H9 (cell line): Measurements from ENCODE around the gene AP1S3. TPM values are rescaled to one million over a fixed set of nuclear protein-coding genes. Genes with fewer than 3 reads are reported as not detected.

Source experiments
- DNase-seq: peaks from one replicate; pipeline ENCODE4 v3.0.0-alpha.2; 2017
- H2AFZ ChIP-seq: one replicate; pipeline ENCODE4 v1.6.1; 2013; ENCODE audit warnings: mild to moderate bottlenecking, low read length, control low read depth, moderate library complexity
- H2AK5ac ChIP-seq: 2 replicates; pipeline ENCODE4 v1.6.1; 2013; ENCODE audit warnings: low read length, control low read depth, mixed read lengths; ENCODE audit not compliant: insufficient read length
- H2BK120ac ChIP-seq: one replicate; pipeline ENCODE4 v1.6.1; 2013; ENCODE audit warnings: low read depth, mild to moderate bottlenecking, low read length, control low read depth, inconsistent platforms; ENCODE audit not compliant: poor library complexity, severe bottlenecking
- H2BK12ac ChIP-seq: 2 replicates; pipeline ENCODE4 v1.6.1; 2013; ENCODE audit warnings: low read length, control low read depth, mixed read lengths, low read depth; ENCODE audit not compliant: insufficient read length
- H2BK15ac ChIP-seq: 2 replicates; pipeline ENCODE4 v1.6.1; 2013; ENCODE audit warnings: low read depth, low read length, control low read depth
- H2BK20ac ChIP-seq: one replicate; pipeline ENCODE4 v1.6.1; 2013; ENCODE audit warnings: low read depth, mild to moderate bottlenecking, low read length, control low read depth, inconsistent platforms; ENCODE audit not compliant: poor library complexity, severe bottlenecking
- H2BK5ac ChIP-seq: 2 replicates; pipeline ENCODE4 v1.6.1; 2013; ENCODE audit warnings: low read length, control low read depth, mixed read lengths; ENCODE audit not compliant: insufficient read length
- H3K14ac ChIP-seq: 2 replicates; pipeline ENCODE4 v1.6.1; 2013; ENCODE audit warnings: low read length, control low read depth; ENCODE audit not compliant: insufficient read depth
- H3K18ac ChIP-seq: 2 replicates; pipeline ENCODE4 v1.6.1; 2013; ENCODE audit warnings: low read depth, mild to moderate bottlenecking, mixed read lengths, low read length, control low read depth; ENCODE audit not compliant: insufficient read length
- H3K23ac ChIP-seq: 2 replicates; pipeline ENCODE4 v1.6.1; 2013; ENCODE audit warnings: low read length, control low read depth, mixed read lengths, low read depth; ENCODE audit not compliant: insufficient read length
- H3K23me2 ChIP-seq: 2 replicates; pipeline ENCODE4 v1.6.1; 2013; ENCODE audit warnings: low read depth, mild to moderate bottlenecking, mixed read lengths, low read length, control low read depth; ENCODE audit not compliant: insufficient read length, poor library complexity, severe bottlenecking
- H3K27ac ChIP-seq: 2 replicates; pipeline ENCODE4 v1.5.1; 2013; ENCODE audit warnings: low read length, control low read depth, mixed read lengths, low read depth; ENCODE audit not compliant: insufficient read length
- H3K27me3 ChIP-seq: 2 replicates; pipeline ENCODE4 v1.6.1; 2013; ENCODE audit warnings: low read length, control low read depth, inconsistent platforms; ENCODE audit not compliant: insufficient read depth
- H3K4ac ChIP-seq: 2 replicates; pipeline ENCODE4 v1.6.1; 2013; ENCODE audit warnings: low read depth, mild to moderate bottlenecking, control low read depth, inconsistent platforms, low read length, moderate library complexity
- H3K4me1 ChIP-seq: 2 replicates; pipeline ENCODE4 v1.6.1; 2013; ENCODE audit warnings: low read length, control low read depth, inconsistent platforms; ENCODE audit not compliant: insufficient read depth
- H3K4me2 ChIP-seq: 2 replicates; pipeline ENCODE4 v1.6.1; 2013; ENCODE audit warnings: low read length, control low read depth, mixed read lengths; ENCODE audit not compliant: insufficient read length, insufficient read depth
- H3K56ac ChIP-seq: 2 replicates; pipeline ENCODE4 v1.6.1; 2013; ENCODE audit warnings: low read depth, mild to moderate bottlenecking, mixed read lengths, low read length, control low read depth; ENCODE audit not compliant: insufficient read length
- H3K79me1 ChIP-seq: 2 replicates; pipeline ENCODE4 v1.6.1; 2013; ENCODE audit warnings: low read depth, mild to moderate bottlenecking, moderate library complexity, low read length, control low read depth, inconsistent platforms; ENCODE audit not compliant: insufficient read depth, poor library complexity, severe bottlenecking
- H3K79me2 ChIP-seq: 2 replicates; pipeline ENCODE4 v1.6.1; 2013; ENCODE audit warnings: low read length, control low read depth, inconsistent platforms; ENCODE audit not compliant: insufficient read depth
- H3K9ac ChIP-seq: 2 replicates; pipeline ENCODE4 v1.6.1; 2013; ENCODE audit warnings: low read length, control low read depth, mixed read lengths; ENCODE audit not compliant: insufficient read length; ENCODE audit errors: extremely low read depth
- H3K9me3 ChIP-seq: one replicate; pipeline ENCODE4 v1.6.1; 2013; ENCODE audit warnings: low read depth, low read length, inconsistent platforms; ENCODE audit not compliant: control insufficient read depth
- H3T11ph ChIP-seq: one replicate; pipeline ENCODE4 v1.6.1; 2013; ENCODE audit warnings: mild to moderate bottlenecking, low read length, control low read depth, inconsistent platforms
- H4K20me1 ChIP-seq: one replicate; pipeline ENCODE4 v1.6.1; 2013; ENCODE audit not compliant: control insufficient read depth, insufficient read length, insufficient read depth
- H4K5ac ChIP-seq: 2 replicates; pipeline ENCODE4 v1.6.1; 2013; ENCODE audit warnings: low read depth, mild to moderate bottlenecking, mixed read lengths, low read length, control low read depth; ENCODE audit not compliant: insufficient read length
- H4K8ac ChIP-seq: replicated peaks from 2 replicates; pipeline ENCODE4 v1.6.1; 2013; ENCODE audit warnings: low read length, control low read depth, mixed read lengths, low read depth; ENCODE audit not compliant: insufficient read length
- H4K91ac ChIP-seq: 2 replicates; pipeline ENCODE4 v1.6.1; 2013; ENCODE audit warnings: low read depth, mild to moderate bottlenecking, moderate library complexity, mixed read lengths, low read length, control low read depth; ENCODE audit not compliant: insufficient read length
- H3K27ac Mint-ChIP-seq, 3 experiments: 2 replicates in 2 of 3; 3 replicates in 1 of 3; pipeline ENCODE4 v1.8.0; 2020 to 2021; ENCODE audit warnings: mixed read lengths in 3 of 3, mild to moderate bottlenecking in 1 of 3, moderate library complexity in 1 of 3
- H3K27me3 Mint-ChIP-seq: 2 replicates; pipeline ENCODE4 v1.8.0; 2021; ENCODE audit warnings: low read depth, mild to moderate bottlenecking, moderate library complexity, mixed read lengths
- H3K36me3 Mint-ChIP-seq, 3 experiments: 2 replicates in 2 of 3; 3 replicates in 1 of 3; pipeline ENCODE4 v1.8.0; 2020 to 2021; ENCODE audit warnings: low read depth in 3 of 3, mixed read lengths in 3 of 3; ENCODE audit not compliant: insufficient read depth in 1 of 3
- H3K4me1 Mint-ChIP-seq, 2 experiments: 2 replicates each; pipeline ENCODE4 v1.8.0; 2020; ENCODE audit warnings: mixed read lengths in 2 of 2
- H3K4me3 Mint-ChIP-seq, 2 experiments: 2 replicates in 1 of 2; 3 replicates in 1 of 2; pipeline ENCODE4 v1.8.0; 2020 to 2021; ENCODE audit warnings: mild to moderate bottlenecking in 2 of 2, mixed read lengths in 2 of 2, moderate library complexity in 1 of 2
- H3K9me3 Mint-ChIP-seq, 2 experiments: 2 replicates in 1 of 2; 3 replicates in 1 of 2; pipeline ENCODE4 v1.8.0; 2020; ENCODE audit warnings: mild to moderate bottlenecking in 2 of 2, mixed read lengths in 2 of 2, moderate library complexity in 1 of 2
- CTCF ChIP-seq: fragments of 200-600 bp; sonication (generic); conservative IDR thresholded peaks from 3 replicates; pipeline ENCODE4 v1.8.0; 2021; ENCODE audit warnings: antibody characterized with exemption, mild to moderate bottlenecking
- WGBS: extraction: QIAGEN DNeasy Blood & Tissue Kit; methylation state at CpG from one replicate; pipeline ENCODE4 v1.1.7; 2013; ENCODE audit warnings: missing lambda C conversion rate, low lambda C conversion rate, mixed read lengths; ENCODE audit not compliant: insufficient read length; ENCODE audit errors: extremely low coverage; 5-methylcytosine and 5-hydroxymethylcytosine counted together
- total RNA-seq: library from RNA; stranded (reverse); gene quantifications from 2 replicates; pipeline ENCODE4 v1.2.1, GENCODE V29; 2021

Gene AP1S3
- total RNA-seq, 1 experiment from 2014 or later: 8.7 TPM

DNA sequence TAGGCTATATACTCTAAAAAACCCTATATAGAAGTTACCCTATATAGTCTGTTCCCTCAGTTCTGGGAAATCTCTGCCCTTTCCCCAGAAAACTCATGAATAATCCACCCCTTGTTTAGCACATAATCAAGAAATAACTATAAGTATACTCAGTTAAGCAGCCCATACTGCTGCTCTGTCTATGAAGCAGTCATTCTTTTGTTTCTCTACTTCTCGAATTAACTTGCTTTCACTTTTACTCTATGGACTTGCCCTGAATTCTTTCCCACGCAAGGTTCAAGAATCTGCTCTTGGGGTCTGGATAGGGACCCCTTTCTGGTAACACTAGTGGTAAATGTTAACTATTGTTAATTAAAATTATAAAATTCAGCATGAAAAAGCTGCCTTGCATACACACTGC is 17.4 kb upstream of the AP1S3 start:
- Histone ChIP-seq H3K18ac (no peak overlapping the region), H4K8ac (no peak overlapping the region), H3K9ac (no peak overlapping the region), H2AK5ac (no peak overlapping the region), H3K9me3 (peaks cover 2% of the 10 kb centered on the region), H3K79me2 (no peaks in the 10 kb centered on the region), H2BK12ac (no peak overlapping the region), H2BK120ac (no peak overlapping the region), H3T11ph (no peak overlapping the region), H3K14ac (no peak overlapping the region), H2BK15ac (no peak overlapping the region), H3K23ac (no peak overlapping the region), H2AFZ (no peak overlapping the region), H3K4me2 (no peak overlapping the region), H4K20me1 (no peaks in the 10 kb centered on the region), H3K79me1 (no peaks in the 10 kb centered on the region), H2BK20ac (no peak overlapping the region), H4K91ac (no peak overlapping the region), H3K4me1 (no peaks in the 10 kb centered on the region), H2BK5ac (no peak overlapping the region), H4K5ac (no peak overlapping the region), H3K27me3 (no peaks in the 10 kb centered on the region), H3K23me2 (no peaks in the 10 kb centered on the region), H3K4ac (no peak overlapping the region), H3K27ac (no peak overlapping the region), H3K56ac (no peak overlapping the region)
- WGBS: no CpG with 5 or more reads among the region's 2 CpGs
- no peak for DNase-seq
- Mint-ChIP-seq H3K4me1 (peaks cover 5 to 6% of the 10 kb centered on the region in 2 experiments; a peak in 3 of 4 replicates), H3K4me3 (no peak overlapping the region), H3K9me3 (peaks cover 6 to 15% of the 10 kb centered on the region in 2 experiments), H3K36me3 (peaks cover 6 to 15% (median 10%) of the 10 kb centered on the region in 3 experiments), H3K27ac (no peak overlapping the region), H3K27me3 (no peaks in the 10 kb centered on the region)
- TF ChIP-seq CTCF: no peak
